ENCODE measurements around the gene CNKSR1. TPM values are rescaled to one million over a fixed set of nuclear protein-coding genes. Genes with fewer than 3 reads are reported as not detected.

CNKSR1 gene
- total and polyA plus RNA-seq, 2 of the 8 experiments (the other 6 are each of a cell fraction or from before 2014, with no cell fraction given) = 13.9 to 14.5 TPM

DNA sequence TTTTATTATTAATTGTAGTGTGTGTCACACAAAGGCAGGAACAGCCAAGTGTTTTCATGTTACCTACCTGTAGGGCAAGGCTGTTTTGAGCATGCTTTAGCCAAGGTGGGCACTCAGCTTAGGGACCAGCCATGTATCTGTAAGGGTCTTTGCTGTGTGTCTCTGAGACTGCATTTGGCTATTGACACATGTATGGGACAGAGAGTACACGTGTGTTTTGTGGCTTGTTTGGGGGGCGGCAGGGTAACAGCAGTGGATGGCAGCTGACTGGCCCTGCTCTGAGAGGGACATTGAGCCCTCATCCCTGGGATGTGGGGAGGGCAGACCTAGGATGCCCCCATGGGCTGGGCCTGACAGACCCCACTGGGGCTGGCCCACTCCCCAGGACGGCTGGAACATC lies 20.0 kb downstream of the CNKSR1 start (continued):
- TF ChIP-seq, protein P1, sequence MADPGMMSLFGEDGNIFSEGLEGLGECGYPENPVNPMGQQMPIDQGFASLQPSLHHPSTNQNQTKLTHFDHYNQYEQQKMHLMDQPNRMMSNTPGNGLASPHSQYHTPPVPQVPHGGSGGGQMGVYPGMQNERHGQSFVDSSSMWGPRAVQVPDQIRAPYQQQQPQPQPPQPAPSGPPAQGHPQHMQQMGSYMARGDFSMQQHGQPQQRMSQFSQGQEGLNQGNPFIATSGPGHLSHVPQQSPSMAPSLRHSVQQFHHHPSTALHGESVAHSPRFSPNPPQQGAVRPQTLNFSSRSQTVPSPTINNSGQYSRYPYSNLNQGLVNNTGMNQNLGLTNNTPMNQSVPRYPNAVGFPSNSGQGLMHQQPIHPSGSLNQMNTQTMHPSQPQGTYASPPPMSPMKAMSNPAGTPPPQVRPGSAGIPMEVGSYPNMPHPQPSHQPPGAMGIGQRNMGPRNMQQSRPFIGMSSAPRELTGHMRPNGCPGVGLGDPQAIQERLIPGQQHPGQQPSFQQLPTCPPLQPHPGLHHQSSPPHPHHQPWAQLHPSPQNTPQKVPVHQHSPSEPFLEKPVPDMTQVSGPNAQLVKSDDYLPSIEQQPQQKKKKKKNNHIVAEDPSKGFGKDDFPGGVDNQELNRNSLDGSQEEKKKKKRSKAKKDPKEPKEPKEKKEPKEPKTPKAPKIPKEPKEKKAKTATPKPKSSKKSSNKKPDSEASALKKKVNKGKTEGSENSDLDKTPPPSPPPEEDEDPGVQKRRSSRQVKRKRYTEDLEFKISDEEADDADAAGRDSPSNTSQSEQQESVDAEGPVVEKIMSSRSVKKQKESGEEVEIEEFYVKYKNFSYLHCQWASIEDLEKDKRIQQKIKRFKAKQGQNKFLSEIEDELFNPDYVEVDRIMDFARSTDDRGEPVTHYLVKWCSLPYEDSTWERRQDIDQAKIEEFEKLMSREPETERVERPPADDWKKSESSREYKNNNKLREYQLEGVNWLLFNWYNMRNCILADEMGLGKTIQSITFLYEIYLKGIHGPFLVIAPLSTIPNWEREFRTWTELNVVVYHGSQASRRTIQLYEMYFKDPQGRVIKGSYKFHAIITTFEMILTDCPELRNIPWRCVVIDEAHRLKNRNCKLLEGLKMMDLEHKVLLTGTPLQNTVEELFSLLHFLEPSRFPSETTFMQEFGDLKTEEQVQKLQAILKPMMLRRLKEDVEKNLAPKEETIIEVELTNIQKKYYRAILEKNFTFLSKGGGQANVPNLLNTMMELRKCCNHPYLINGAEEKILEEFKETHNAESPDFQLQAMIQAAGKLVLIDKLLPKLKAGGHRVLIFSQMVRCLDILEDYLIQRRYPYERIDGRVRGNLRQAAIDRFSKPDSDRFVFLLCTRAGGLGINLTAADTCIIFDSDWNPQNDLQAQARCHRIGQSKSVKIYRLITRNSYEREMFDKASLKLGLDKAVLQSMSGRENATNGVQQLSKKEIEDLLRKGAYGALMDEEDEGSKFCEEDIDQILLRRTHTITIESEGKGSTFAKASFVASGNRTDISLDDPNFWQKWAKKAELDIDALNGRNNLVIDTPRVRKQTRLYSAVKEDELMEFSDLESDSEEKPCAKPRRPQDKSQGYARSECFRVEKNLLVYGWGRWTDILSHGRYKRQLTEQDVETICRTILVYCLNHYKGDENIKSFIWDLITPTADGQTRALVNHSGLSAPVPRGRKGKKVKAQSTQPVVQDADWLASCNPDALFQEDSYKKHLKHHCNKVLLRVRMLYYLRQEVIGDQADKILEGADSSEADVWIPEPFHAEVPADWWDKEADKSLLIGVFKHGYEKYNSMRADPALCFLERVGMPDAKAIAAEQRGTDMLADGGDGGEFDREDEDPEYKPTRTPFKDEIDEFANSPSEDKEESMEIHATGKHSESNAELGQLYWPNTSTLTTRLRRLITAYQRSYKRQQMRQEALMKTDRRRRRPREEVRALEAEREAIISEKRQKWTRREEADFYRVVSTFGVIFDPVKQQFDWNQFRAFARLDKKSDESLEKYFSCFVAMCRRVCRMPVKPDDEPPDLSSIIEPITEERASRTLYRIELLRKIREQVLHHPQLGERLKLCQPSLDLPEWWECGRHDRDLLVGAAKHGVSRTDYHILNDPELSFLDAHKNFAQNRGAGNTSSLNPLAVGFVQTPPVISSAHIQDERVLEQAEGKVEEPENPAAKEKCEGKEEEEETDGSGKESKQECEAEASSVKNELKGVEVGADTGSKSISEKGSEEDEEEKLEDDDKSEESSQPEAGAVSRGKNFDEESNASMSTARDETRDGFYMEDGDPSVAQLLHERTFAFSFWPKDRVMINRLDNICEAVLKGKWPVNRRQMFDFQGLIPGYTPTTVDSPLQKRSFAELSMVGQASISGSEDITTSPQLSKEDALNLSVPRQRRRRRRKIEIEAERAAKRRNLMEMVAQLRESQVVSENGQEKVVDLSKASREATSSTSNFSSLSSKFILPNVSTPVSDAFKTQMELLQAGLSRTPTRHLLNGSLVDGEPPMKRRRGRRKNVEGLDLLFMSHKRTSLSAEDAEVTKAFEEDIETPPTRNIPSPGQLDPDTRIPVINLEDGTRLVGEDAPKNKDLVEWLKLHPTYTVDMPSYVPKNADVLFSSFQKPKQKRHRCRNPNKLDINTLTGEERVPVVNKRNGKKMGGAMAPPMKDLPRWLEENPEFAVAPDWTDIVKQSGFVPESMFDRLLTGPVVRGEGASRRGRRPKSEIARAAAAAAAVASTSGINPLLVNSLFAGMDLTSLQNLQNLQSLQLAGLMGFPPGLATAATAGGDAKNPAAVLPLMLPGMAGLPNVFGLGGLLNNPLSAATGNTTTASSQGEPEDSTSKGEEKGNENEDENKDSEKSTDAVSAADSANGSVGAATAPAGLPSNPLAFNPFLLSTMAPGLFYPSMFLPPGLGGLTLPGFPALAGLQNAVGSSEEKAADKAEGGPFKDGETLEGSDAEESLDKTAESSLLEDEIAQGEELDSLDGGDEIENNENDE (IDR thresholded peaks at IDR 0.05; ENCODE audit: insufficient replicate concordance, low read length) = no peak
- TF ChIP-seq, protein P2, sequence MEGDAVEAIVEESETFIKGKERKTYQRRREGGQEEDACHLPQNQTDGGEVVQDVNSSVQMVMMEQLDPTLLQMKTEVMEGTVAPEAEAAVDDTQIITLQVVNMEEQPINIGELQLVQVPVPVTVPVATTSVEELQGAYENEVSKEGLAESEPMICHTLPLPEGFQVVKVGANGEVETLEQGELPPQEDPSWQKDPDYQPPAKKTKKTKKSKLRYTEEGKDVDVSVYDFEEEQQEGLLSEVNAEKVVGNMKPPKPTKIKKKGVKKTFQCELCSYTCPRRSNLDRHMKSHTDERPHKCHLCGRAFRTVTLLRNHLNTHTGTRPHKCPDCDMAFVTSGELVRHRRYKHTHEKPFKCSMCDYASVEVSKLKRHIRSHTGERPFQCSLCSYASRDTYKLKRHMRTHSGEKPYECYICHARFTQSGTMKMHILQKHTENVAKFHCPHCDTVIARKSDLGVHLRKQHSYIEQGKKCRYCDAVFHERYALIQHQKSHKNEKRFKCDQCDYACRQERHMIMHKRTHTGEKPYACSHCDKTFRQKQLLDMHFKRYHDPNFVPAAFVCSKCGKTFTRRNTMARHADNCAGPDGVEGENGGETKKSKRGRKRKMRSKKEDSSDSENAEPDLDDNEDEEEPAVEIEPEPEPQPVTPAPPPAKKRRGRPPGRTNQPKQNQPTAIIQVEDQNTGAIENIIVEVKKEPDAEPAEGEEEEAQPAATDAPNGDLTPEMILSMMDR (IDR thresholded peaks at IDR 0.05; ENCODE audit: control extremely low read depth in 1 of 3, insufficient read depth in 1 of 3, low read depth in 1 of 3, low read length in 3 of 3) = no peak
- TF ChIP-seq RXRA (IDR thresholded peaks at IDR 0.05; ENCODE audit: insufficient read depth, low read depth, low read length) (no peak), YY1 (IDR thresholded peaks at IDR 0.05; ENCODE audit: low read depth, low read length) (no peak)
